ENCODE data around the gene LRIT1. TPM values are rescaled to one million over a fixed set of nuclear protein-coding genes. Genes with fewer than 3 reads are reported as not detected.

LRIT1 gene
- total RNA-seq, 3 donors from 2014 or later: not detected

DNA sequence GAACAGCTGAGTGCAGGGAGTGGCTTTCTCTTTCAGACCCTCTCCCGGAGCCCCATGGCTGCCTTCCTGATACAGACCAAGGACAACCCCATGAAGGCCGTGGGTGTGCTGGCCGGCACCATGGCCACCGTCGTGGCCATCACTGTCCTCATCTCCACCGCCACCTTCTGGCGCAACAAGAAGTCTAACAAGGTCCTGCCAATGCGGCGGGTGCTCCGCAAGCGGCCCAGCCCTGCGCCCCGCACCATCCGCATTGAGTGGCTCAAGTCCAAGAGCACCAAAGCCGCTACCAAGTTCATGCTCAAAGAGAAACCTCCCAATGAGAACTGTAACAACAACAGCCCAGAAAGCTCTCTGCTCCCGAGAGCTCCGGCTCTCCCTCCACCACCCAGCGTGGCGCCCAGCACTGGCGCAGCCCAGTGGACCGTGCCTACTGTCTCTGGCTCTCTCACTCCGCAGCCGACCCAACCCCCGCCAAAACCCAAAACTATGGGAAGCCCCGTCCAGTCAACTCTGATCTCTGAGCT lies 27.2 kb downstream of the LRIT1 start:
- TF ChIP-seq POLR2AphosphoS5 (IDR thresholded peaks at IDR 0.05) (no peak), POLR2A (IDR thresholded peaks at IDR 0.05) (no peak)
- TF ChIP-seq, protein P1, sequence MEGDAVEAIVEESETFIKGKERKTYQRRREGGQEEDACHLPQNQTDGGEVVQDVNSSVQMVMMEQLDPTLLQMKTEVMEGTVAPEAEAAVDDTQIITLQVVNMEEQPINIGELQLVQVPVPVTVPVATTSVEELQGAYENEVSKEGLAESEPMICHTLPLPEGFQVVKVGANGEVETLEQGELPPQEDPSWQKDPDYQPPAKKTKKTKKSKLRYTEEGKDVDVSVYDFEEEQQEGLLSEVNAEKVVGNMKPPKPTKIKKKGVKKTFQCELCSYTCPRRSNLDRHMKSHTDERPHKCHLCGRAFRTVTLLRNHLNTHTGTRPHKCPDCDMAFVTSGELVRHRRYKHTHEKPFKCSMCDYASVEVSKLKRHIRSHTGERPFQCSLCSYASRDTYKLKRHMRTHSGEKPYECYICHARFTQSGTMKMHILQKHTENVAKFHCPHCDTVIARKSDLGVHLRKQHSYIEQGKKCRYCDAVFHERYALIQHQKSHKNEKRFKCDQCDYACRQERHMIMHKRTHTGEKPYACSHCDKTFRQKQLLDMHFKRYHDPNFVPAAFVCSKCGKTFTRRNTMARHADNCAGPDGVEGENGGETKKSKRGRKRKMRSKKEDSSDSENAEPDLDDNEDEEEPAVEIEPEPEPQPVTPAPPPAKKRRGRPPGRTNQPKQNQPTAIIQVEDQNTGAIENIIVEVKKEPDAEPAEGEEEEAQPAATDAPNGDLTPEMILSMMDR (IDR thresholded peaks at IDR 0.05): no peak
- Histone ChIP-seq H3K4me3 (no peak overlapping the region), H3K9me3 (no peaks in the 10 kb centered on the region), H3K27ac (no peak overlapping the region), H3K36me3 (no peaks in the 10 kb centered on the region), H3K4me1 (no peaks in the 10 kb centered on the region), H3K27me3 (no peaks in the 10 kb centered on the region)
- intact Hi-C loops (cut with DNase I; ENCODE audit: low total_unique reads): no loop called here
- DNase-seq (ENCODE audit: low spot score in 2 of 2): no peak

DNA sequence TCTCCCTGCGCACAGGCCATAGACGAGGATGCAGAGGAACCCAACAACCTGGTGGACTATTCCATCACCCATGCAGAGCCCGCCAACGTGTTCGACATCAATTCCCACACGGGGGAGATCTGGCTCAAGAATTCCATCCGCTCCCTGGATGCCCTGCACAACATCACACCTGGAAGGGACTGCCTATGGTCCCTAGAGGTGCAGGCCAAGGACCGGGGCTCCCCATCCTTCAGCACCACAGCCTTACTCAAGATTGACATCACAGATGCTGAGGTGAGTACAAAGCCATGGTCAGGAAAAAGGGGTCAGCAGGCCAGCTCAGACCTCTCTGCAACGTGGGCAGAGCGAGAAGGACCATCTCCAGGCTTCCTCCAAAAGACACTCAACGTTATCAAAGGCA lies 28.3 kb downstream of the LRIT1 start:
- TF ChIP-seq POLR2A (IDR thresholded peaks at IDR 0.05): no peak
- TF ChIP-seq, protein P1 (IDR thresholded peaks at IDR 0.05): no peak
- no peak for TF ChIP-seq POLR2AphosphoS5 (IDR thresholded peaks at IDR 0.05)
- no peak overlapping the region for H3K27ac ChIP-seq
- H3K4me3 ChIP-seq: no peak overlapping the region
- no peaks in the 10 kb centered on the region for H3K27me3 ChIP-seq
- no peaks in the 10 kb centered on the region for H3K36me3 ChIP-seq
- intact Hi-C loops (cut with DNase I; ENCODE audit: low total_unique reads): no loop called here
- DNase-seq (ENCODE audit: low spot score in 2 of 2): no peak
- no peaks in the 10 kb centered on the region for H3K4me1 ChIP-seq
- no peaks in the 10 kb centered on the region for H3K9me3 ChIP-seq

DNA sequence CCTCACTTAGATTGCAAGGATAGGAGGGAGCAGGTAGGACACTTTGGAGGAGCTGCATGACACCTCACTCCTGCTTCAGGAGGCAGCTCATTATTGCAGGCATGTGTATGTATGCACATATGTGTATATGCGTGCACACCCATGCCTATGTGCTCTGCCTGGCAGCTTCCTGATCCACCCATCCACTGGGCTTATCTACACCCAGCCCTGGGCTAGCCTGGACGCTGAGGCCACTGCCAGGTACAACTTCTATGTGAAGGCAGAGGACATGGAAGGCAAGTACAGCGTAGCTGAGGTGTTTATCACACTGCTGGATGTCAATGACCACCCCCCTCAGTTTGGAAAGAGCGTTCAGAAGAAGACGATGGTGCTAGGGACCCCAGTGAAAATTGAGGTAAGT lies 29.3 kb downstream of the LRIT1 start:
- peaks cover 0 to 5% of the 10 kb centered on the region in 2 donors for H3K27me3 ChIP-seq
- H3K27ac ChIP-seq: no peak overlapping the region
- H3K4me1 ChIP-seq: no peaks in the 10 kb centered on the region
- H3K9me3 ChIP-seq: no peaks in the 10 kb centered on the region
- H3K4me3 ChIP-seq: no peak overlapping the region
- intact Hi-C loops (cut with DNase I; ENCODE audit: low total_unique reads): no loop called here
- H3K36me3 ChIP-seq: no peaks in the 10 kb centered on the region
- TF ChIP-seq POLR2A (IDR thresholded peaks at IDR 0.05) (no peak), POLR2AphosphoS5 (IDR thresholded peaks at IDR 0.05) (no peak)
- TF ChIP-seq, protein P1 (IDR thresholded peaks at IDR 0.05): no peak
- no peak for DNase-seq (ENCODE audit: low spot score in 2 of 2)

DNA sequence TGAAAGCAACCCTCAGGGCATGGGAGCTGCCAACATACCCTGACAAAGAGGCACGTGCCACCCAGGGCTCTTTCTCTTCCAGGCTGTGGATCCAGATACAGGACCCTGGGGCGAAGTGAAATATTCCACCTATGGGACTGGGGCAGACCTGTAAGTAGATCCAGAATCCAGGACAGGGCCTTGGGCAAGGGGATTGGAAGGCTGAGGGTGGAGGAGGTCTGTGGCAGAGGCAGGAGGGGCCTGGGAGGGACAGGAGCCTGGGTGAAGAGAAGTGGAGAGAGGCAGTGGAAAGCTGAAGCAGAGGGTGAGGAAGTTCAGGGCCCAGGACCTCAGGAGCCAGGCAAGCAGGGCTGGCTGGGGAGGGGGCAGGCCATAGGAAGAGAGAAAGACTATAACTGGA lies 29.8 kb downstream of the LRIT1 start:
- intact Hi-C loops (cut with DNase I; ENCODE audit: low total_unique reads): no loop called here
- Histone ChIP-seq H3K4me1 (no peaks in the 10 kb centered on the region), H3K9me3 (no peaks in the 10 kb centered on the region), H3K27me3 (peaks cover 0 to 5% of the 10 kb centered on the region in 2 donors), H3K4me3 (no peak overlapping the region), H3K36me3 (no peaks in the 10 kb centered on the region), H3K27ac (no peak overlapping the region)
- TF ChIP-seq, protein P1 (IDR thresholded peaks at IDR 0.05): no peak
- TF ChIP-seq POLR2AphosphoS5 (IDR thresholded peaks at IDR 0.05) (no peak), POLR2A (IDR thresholded peaks at IDR 0.05) (no peak)
- DNase-seq (ENCODE audit: low spot score in 2 of 2): no peak

DNA sequence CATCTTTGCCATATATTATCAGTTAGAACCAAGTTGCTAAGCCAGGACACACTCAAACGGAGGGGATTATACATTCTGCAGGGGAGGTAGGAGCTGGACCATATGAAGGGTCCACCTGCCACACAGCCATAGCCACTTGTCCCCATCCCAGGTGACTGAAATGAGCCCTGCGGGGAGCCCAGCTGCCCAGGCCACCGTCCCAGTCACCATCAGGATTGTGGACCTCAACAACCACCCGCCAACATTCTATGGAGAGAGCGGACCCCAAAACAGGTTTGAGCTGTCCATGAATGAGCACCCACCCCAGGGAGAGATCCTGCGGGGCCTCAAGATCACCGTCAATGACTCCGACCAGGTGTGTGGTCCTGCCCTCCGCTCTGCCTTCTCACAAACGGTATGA lies 33.3 kb downstream of the LRIT1 start:
- H3K36me3 ChIP-seq: no peaks in the 10 kb centered on the region
- no peak for TF ChIP-seq POLR2AphosphoS5 (IDR thresholded peaks at IDR 0.05)
- TF ChIP-seq POLR2A (IDR thresholded peaks at IDR 0.05): no peak
- TF ChIP-seq, protein P1 (IDR thresholded peaks at IDR 0.05): no peak

More for the DNA sequence above, 33.3 kb downstream of the LRIT1 start:
- Histone ChIP-seq H3K4me1 (no peaks in the 10 kb centered on the region), H3K27me3 (peaks cover 0 to 10% of the 10 kb centered on the region in 2 donors), H3K9me3 (no peaks in the 10 kb centered on the region), H3K4me3 (no peak overlapping the region), H3K27ac (no peak overlapping the region)
- no peak for DNase-seq (ENCODE audit: low spot score in 2 of 2)
- intact Hi-C loops (cut with DNase I; ENCODE audit: low total_unique reads): no loop called here
